Measurements from ENCODE around the gene CDH16. TPM values are rescaled to one million over a fixed set of nuclear protein-coding genes. Genes with fewer than 3 reads are reported as not detected.

Gene CDH16
- total and polyA plus RNA-seq, 2 of the 13 experiments (the other 11 are each of a cell fraction or from before 2014, with no cell fraction given): 2.7 to 3.9 TPM

DNA sequence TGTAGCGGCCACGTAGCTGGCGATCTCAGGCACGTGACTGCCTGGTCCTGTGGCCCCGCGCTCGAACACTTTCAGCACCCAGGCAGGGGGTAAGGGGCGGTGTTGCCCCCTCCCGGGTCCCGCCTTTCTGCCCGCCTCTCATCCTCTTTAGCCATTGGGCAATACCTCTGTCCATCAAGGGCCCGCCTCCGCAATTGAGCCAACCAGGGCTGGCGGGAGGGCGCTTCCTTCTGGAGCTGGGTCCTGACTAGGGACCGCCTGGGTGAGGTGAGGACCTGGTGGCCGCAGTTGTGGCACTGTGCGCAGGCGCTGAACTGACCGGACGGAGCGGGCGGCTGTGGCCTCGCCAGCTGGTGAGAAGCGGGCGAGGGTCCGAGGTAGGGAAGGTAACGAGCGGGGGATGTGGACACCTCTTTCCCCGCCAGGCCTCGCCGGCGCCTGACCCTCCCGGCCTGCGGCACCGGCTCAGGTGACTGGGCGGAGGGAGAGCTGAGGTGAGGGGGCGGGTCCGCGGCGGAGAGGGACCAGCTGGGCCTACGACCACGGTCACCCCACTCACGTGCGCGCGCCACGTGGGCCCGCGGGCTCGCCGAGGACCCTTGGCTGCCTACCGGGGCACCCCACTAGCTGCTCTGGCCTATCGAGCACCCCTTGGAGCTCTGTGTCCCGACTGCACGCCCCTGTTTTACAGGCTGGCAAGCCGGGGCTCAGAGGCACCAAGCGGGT lies 38.2 kb downstream of the CDH16 start, which contains the start of gene PDP2 (continued):
- TF ChIP-seq, protein P1, sequence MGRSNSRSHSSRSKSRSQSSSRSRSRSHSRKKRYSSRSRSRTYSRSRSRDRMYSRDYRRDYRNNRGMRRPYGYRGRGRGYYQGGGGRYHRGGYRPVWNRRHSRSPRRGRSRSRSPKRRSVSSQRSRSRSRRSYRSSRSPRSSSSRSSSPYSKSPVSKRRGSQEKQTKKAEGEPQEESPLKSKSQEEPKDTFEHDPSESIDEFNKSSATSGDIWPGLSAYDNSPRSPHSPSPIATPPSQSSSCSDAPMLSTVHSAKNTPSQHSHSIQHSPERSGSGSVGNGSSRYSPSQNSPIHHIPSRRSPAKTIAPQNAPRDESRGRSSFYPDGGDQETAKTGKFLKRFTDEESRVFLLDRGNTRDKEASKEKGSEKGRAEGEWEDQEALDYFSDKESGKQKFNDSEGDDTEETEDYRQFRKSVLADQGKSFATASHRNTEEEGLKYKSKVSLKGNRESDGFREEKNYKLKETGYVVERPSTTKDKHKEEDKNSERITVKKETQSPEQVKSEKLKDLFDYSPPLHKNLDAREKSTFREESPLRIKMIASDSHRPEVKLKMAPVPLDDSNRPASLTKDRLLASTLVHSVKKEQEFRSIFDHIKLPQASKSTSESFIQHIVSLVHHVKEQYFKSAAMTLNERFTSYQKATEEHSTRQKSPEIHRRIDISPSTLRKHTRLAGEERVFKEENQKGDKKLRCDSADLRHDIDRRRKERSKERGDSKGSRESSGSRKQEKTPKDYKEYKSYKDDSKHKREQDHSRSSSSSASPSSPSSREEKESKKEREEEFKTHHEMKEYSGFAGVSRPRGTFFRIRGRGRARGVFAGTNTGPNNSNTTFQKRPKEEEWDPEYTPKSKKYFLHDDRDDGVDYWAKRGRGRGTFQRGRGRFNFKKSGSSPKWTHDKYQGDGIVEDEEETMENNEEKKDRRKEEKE (IDR thresholded peaks at IDR 0.05): no peak
- TF ChIP-seq ZNF329 (CRISPR knock-in tag; IDR thresholded peaks at IDR 0.05; ENCODE audit: low read depth): peak; percentile 57
- TF ChIP-seq ISX (CRISPR knock-in tag; conservative IDR thresholded peaks at IDR 0.05): peak; percentile 66
- TF ChIP-seq, protein P2, sequence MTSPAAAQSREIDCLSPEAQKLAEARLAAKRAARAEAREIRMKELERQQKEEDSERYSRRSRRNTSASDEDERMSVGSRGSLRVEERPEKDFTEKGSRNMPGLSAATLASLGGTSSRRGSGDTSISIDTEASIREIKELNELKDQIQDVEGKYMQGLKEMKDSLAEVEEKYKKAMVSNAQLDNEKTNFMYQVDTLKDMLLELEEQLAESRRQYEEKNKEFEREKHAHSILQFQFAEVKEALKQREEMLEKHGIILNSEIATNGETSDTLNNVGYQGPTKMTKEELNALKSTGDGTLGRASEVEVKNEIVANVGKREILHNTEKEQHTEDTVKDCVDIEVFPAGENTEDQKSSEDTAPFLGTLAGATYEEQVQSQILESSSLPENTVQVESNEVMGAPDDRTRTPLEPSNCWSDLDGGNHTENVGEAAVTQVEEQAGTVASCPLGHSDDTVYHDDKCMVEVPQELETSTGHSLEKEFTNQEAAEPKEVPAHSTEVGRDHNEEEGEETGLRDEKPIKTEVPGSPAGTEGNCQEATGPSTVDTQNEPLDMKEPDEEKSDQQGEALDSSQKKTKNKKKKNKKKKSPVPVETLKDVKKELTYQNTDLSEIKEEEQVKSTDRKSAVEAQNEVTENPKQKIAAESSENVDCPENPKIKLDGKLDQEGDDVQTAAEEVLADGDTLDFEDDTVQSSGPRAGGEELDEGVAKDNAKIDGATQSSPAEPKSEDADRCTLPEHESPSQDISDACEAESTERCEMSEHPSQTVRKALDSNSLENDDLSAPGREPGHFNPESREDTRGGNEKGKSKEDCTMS (CRISPR knock-in tag; conservative IDR thresholded peaks at IDR 0.05): no peak
- TF ChIP-seq RBM39 (IDR thresholded peaks at IDR 0.05; ENCODE audit: low read depth, low read length, poor library complexity, severe bottlenecking): no peak
- TF ChIP-seq ZUFSP (CRISPR knock-in tag; IDR thresholded peaks at IDR 0.05; ENCODE audit: borderline replicate concordance): no peak
- TF ChIP-seq PHF8 (CRISPR knock-in tag; IDR thresholded peaks at IDR 0.05): peak; percentile 99
- TF ChIP-seq NFRKB (IDR thresholded peaks at IDR 0.05): no peak
- TF ChIP-seq ZNF430 (CRISPR knock-in tag; IDR thresholded peaks at IDR 0.05): peak; percentile 99; the same call in 1 of the 2 replicates
- 0 out of 2 replicates have a peak, but pooled peaks have one; percentile 92 for TF ChIP-seq ZNF260 (CRISPR knock-in tag; IDR thresholded peaks at IDR 0.05; ENCODE audit: borderline replicate concordance, low read depth)
- peak; percentile 84; the same call in 1 of the 2 replicates for TF ChIP-seq ZNF530 (CRISPR knock-in tag; IDR thresholded peaks at IDR 0.05; ENCODE audit: low read depth)
- no peak for TF ChIP-seq THYN1 (CRISPR knock-in tag; IDR thresholded peaks at IDR 0.05; ENCODE audit: borderline replicate concordance, low read depth)
- TF ChIP-seq FOXA1 (IDR thresholded peaks at IDR 0.05): no peak
- TF ChIP-seq FOXA1 (CRISPR knock-in tag; IDR thresholded peaks at IDR 0.05): peak; percentile 21; the same call in 1 of the 2 replicates
- no peak for TF ChIP-seq RFX5 (IDR thresholded peaks at IDR 0.05; ENCODE audit: low read depth, low read length)
- TF ChIP-seq HNRNPH1 (optimal IDR thresholded peaks at IDR 0.05; ENCODE audit: low read depth, low read length): no peak
- TF ChIP-seq CTCF (CRISPR knock-in tag; IDR thresholded peaks at IDR 0.05): no peak; the same call in 1 of the 2 replicates
- no peak; the same call in 1 of the 2 replicates for TF ChIP-seq ZNF652 (CRISPR knock-in tag; IDR thresholded peaks at IDR 0.05; ENCODE audit: borderline replicate concordance, low read depth)
- TF ChIP-seq TEAD2 (CRISPR knock-in tag; IDR thresholded peaks at IDR 0.05): no peak
- peak; percentile 90 for TF ChIP-seq RXRA (CRISPR knock-in tag; IDR thresholded peaks at IDR 0.05)

Data from HepG2 (cell line).